Body of pancreas (tissue), 4 donors: ENCODE results near the gene MCF2L2. TPM values are rescaled to one million over a fixed set of nuclear protein-coding genes. Genes with fewer than 3 reads are reported as not detected.

ENCODE experiments used
- ATAC-seq: fragments of 150-250 bp; one replicate; pipeline ENCODE4 v1.9.1; 2016
- DNase-seq, 4 donors: peaks; one replicate each; pipeline ENCODE4 v3.0.0-alpha.2; 2019
- H3K27ac ChIP-seq, 4 donors: fragments of 200-600 bp; sonication (generic); 1 replicate in 3 of 4; 2 replicates in 1 of 4; pipeline versions ENCODE4 v1.5.1 to v1.6.1; 2016 to 2019; ENCODE audit warnings: mild to moderate bottlenecking in 1 of 4, mixed read lengths in 1 of 4, moderate library complexity in 1 of 4
- H3K27me3 ChIP-seq, 2 donors: fragments of 200-600 bp; sonication (generic); one replicate each; pipeline ENCODE4 v1.6.0; 2016; ENCODE audit warnings: mild to moderate bottlenecking in 1 of 2
- H3K36me3 ChIP-seq, 2 donors: fragments of 200-600 bp; sonication (generic); replicated peaks in 1 of 2; 2 replicates each; pipeline ENCODE4 v1.5.1; 2016; ENCODE audit warnings: low read depth in 2 of 2; ENCODE audit not compliant: insufficient read depth in 1 of 2
- H3K4me1 ChIP-seq: fragments of 200-600 bp; sonication (generic); one replicate; pipeline ENCODE4 v1.6.0; 2016
- H3K4me3 ChIP-seq, 2 donors: fragments of 200-600 bp; sonication (generic); 1 replicate in 1 of 2; 2 replicates in 1 of 2; pipeline ENCODE4 v1.5.1; 2016 to 2019
- H3K9me3 ChIP-seq, 3 donors: fragments of 200-600 bp; sonication (generic); 1 replicate in 2 of 3; 2 replicates in 1 of 3; pipeline ENCODE4 v1.5.1; 2016
- CTCF ChIP-seq, 7 experiments: fragments of 450-650 bp in 4 of 7; fragments of 200-600 bp in 3 of 7; sonication (generic) in 3 of 7; IDR thresholded peaks; one replicate each; pipeline ENCODE4 v1.5.1; 2016 to 2019; ENCODE audit warnings: antibody characterized with exemption in 7 of 7
- POLR2A ChIP-seq, 3 donors: fragments of 450-650 bp; IDR thresholded peaks; one replicate each; pipeline ENCODE4 v1.6.1; 2016; ENCODE audit warnings: antibody characterized with exemption in 3 of 3, mild to moderate bottlenecking in 2 of 3
- WGBS, 2 donors: methylation state at CpG; one replicate each; pipeline ENCODE4 v1.1.5; 2017; 5-methylcytosine and 5-hydroxymethylcytosine counted together
- intact Hi-C: fragments of 100-400 bp; cut with DNase I; formaldehyde crosslinking; loops from one replicate; pipeline ENCODE4 v1.15.1; 2023
- total RNA-seq, 2 donors: library from RNA; depleted of rRNA; stranded (reverse); fragments of >200 nt; gene quantifications; one replicate each; pipeline ENCODE4 v1.1.0, GENCODE V29; 2016

The MCF2L2 gene
- total RNA-seq, 2 donors from 2014 or later: 0.26 TPM; not detected in 1

DNA sequence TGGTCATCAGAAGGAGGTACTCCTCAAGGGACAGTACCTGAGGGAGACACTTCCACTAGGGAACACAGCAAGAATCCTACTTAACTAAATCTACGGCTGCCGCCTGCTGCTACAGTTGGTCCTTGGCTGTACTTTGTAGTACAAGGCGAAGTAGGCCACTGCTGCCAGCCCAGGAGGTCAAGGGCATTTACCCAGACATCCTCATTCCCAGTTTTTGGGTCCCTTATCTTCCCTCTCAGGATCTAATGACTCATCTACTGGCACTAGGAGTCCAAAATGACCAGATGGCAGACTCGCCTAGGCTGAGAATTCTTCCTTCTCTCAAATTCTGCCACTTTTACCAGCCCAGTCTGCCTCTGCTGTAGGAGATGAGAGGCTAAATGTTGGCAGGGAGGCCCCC lies 238.8 kb downstream of the MCF2L2 start:
- intact Hi-C loops: loop anchor here (10.0 kb wide), 1 partner anchor 65 kb away; no protein-coding TSS in a partner anchor
- Histone ChIP-seq H3K27ac (no peak overlapping the region), H3K36me3 (no peaks in the 10 kb centered on the region), H3K4me3 (no peak overlapping the region), H3K27me3 (no peaks in the 10 kb centered on the region), H3K9me3 (no peaks in the 10 kb centered on the region), H3K4me1 (peaks cover 8% of the 10 kb centered on the region)
- TF ChIP-seq CTCF (IDR thresholded peaks at IDR 0.05) (no peak), POLR2A (IDR thresholded peaks at IDR 0.05) (no peak)
- 77 to 81% methylated on average over 4 of the region's 4 CpGs for WGBS, 2 donors
- no peak for DNase-seq
- ATAC-seq: no peak

DNA sequence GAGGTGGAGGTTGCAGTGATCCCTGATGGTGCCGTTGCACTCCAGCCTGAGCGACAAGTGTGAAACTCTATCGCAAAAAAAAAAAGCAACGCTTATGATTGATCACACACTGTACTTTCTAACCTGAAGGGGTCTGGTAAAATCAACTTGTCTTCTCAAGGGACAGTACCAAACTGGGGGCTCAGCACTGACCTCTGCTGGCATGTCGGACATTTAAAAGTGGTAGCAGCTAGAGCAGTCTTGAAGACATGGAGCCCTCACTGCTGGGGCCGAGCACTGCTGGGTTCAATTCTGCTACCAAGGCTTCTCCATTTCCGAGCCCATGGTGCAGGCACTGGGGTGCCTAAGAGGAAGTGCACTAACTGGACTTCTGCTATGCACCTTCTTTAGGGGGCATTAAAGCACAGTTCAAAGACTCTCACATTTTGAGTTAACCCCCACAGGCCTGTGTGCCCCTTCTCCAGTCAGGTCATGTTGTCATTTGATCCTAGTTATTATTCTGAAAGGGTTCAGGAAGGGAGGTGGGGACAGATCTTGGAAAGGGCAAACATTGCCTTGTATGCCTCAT lies 239.4 kb downstream of the MCF2L2 start:
- peak; percentile 30 for ATAC-seq
- WGBS, 2 donors: 35 to 62% methylated on average over 5 to 7 of the region's 7 CpGs
- TF ChIP-seq POLR2A (IDR thresholded peaks at IDR 0.05) (no peak), CTCF (IDR thresholded peaks at IDR 0.05) (peak in 5 of 7 experiments; percentile 26 to 44 (median 34))
- H3K9me3 ChIP-seq: no peaks in the 10 kb centered on the region
- H3K36me3 ChIP-seq: no peaks in the 10 kb centered on the region
- intact Hi-C loops: loop anchor here (10.0 kb wide), 1 partner anchor 64 kb away; no protein-coding TSS in a partner anchor
- no peak overlapping the region for H3K27ac ChIP-seq
- H3K4me3 ChIP-seq: no peak overlapping the region
- peaks cover 8% of the 10 kb centered on the region for H3K4me1 ChIP-seq
- DNase-seq: peak; percentile 40 to 73 (median 58)
- H3K27me3 ChIP-seq: no peaks in the 10 kb centered on the region

DNA sequence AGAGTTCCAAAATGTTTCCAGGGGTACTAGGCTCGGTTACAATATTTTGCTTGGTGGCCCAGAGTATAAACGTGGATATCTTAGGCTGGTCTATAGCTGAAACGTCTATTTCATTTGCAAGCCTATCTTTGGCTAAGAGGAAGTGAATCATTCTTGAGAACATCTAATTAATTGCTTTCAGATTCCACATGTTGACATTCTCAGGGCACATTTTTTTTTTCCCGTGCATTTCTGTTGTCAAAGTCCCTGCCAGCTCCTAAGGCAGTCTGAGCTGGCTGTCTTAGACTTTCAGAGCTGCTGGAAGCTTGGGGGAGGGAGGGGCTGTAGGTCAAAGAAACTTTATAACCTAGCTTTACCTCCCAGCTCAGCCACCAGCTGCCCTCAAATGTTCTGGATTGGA lies 242.7 kb downstream of the MCF2L2 start:
- no peak for TF ChIP-seq POLR2A (IDR thresholded peaks at IDR 0.05)
- no peak for TF ChIP-seq CTCF (IDR thresholded peaks at IDR 0.05)
- no peaks in the 10 kb centered on the region for H3K9me3 ChIP-seq
- WGBS, 2 donors: 22 to 28% methylated on average over 4 of the region's 4 CpGs
- H3K4me1 ChIP-seq: peaks cover 8% of the 10 kb centered on the region
- intact Hi-C loops: loop anchor here (10.0 kb wide), 1 partner anchor 61 kb away; no protein-coding TSS in a partner anchor
- H3K4me3 ChIP-seq: no peak overlapping the region
- H3K27me3 ChIP-seq: no peaks in the 10 kb centered on the region
- no peaks in the 10 kb centered on the region for H3K36me3 ChIP-seq
- ATAC-seq (no peak), DNase-seq (peak in 1 of 4 donors; percentile 42)
- H3K27ac ChIP-seq: no peak overlapping the region

- Histone ChIP-seq H3K36me3 (no peaks in the 10 kb centered on the region), H3K27ac (no peak overlapping the region), H3K9me3 (no peaks in the 10 kb centered on the region), H3K27me3 (peaks cover 0 to 8% of the 10 kb centered on the region in 2 donors), H3K4me3 (no peak overlapping the region), H3K4me1 (peaks cover 23% of the 10 kb centered on the region)
- 73 to 77% methylated on average over 5 of the region's 5 CpGs for WGBS, 2 donors
- no peak for TF ChIP-seq CTCF (IDR thresholded peaks at IDR 0.05)
- TF ChIP-seq POLR2A (IDR thresholded peaks at IDR 0.05): no peak
- no peak for ATAC-seq
- DNase-seq: no peak
- intact Hi-C loops: loop anchor here (5.0 to 10.0 kb wide), 2 partner anchors 58 to 204 kb away; no protein-coding TSS in a partner anchor
Observed at GRCh38 chr3:183182732-183183610, 245.4 kb downstream of the MCF2L2 start.
